Endometrium (tissue), 2 donors: ENCODE measurements around the gene PLPPR1.

ENCODE experiments used
- FAIRE-seq: peaks from 2 replicates; lab custom pipeline; 2012; peaks lifted over from hg19 to GRCh38; lab: Jason Lieb, UNC
- donor health status: control.
- donor health status: control.

Gene PLPPR1

DNA sequence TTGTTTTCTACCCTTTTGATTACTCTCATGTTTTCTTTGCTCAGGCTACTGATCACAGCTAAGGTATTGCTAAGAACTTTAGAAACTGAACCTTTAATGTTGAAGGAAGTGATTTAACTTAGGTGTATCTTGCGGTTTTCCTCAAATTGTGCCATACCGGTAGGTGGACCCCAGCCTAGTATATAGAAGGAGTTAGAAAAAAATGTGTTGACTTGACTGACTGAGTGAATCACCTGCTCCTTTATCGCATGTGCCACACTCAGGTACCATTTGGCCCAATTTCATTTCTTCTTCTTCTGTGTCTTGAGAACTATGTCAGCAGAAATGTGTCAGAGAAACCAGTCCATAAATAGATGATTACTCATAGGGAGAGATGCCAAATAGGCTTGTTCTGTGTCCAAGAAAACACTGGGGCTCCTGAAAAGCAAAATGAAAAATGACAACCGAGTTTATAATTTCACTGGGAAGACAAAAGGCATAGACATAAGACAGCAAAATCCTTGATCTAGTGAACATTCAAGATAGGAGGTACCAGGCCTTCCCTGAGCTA, 19.4 kb downstream of the PLPPR1 start:
- no peak for FAIRE-seq

DNA sequence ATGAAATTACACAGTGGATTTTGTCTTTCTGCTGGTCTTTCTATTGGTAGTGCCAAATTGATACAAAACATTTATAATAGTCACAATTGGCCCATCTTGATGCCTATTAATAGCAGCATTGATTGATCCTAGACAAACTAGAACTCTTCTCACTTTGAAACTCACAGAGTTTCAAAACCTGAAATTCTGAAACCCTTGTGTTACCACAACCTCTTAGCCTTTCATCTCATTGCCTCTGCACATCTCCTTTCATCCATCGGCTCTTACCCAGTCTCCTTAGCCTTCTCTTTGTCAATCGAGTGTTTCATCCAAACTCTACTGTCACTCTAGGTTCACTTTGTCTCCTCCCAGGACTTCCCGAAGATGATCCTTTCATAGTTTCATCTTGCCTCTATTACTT, 22.1 kb downstream of the PLPPR1 start:
- no peak for FAIRE-seq

DNA sequence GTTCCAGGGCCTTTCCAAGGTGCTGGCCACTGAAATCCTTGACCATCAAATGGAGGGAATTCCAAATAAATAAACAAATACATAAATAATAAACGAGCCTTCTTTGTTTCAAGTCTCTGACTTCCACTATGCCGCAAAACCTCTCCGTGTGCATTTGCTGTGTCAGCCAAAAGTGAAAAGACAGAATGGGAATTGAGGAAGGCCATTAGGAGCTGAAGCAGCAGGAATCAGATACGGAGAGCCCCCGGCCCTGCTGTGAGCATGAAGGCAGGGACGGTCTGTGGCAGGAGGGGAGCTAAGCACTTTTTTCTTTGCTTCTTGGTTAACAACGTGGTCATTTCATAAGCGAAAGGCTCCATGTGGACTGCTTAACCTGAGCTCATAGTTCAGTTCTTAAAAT, 26.1 kb downstream of the PLPPR1 start:
- no peak for FAIRE-seq

DNA sequence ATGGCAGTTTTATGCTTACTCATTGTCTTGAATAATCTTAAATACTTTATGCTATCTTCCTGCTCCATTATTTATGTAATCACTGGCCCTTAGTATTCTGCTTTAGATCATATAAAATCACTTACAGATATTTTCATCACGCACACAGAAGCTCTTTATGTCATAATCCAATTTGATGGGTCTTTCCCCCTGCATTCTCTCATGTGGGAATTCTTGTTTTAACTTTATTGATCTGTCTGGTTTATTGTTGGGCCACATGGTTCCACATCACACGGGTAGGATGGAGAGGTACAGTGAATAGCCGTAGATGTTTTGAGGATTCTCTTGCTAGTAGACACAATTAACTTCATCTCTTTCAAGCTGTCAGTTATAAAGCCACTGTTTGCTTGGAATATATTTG, 27.0 kb downstream of the PLPPR1 start:
- FAIRE-seq: no peak

DNA sequence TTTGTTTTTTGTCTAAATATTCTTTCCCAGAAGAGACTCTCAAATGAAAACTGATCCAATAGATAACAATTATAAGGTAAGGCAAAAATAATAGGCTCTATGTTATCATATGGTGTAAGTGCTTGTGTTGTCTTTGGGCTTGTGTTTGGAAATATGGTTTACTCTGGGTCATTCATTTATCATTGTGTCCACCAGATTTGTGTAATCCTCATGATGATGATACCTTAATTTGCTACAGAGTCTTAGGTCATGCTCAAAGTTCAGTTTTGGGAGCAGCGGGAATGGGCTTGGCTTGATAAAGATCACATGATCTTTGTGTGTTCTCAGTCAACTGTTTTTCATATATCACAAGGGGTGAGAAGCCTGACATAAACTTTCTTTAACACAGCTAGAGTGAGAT, 34.2 kb downstream of the PLPPR1 start:
- no peak for FAIRE-seq

DNA sequence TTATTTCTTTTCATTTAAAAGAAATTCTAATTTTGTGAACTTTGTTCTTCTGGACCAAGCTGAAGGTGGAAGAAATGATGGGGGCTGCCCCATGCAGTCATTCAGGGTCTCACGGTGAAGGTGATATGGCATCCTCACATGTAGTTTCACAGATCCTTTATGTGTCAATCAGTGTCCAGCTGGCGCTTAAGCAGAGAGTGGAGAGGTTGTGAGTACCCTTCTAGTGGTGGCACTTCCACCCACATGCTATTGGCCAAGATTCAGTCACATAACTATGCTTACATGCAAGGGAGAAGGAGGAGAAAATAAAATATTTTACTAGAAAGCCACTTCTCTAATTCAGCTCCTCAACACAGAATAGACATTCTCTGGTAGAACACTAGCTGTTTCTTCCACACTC, 34.7 kb downstream of the PLPPR1 start:
- no peak for FAIRE-seq

DNA sequence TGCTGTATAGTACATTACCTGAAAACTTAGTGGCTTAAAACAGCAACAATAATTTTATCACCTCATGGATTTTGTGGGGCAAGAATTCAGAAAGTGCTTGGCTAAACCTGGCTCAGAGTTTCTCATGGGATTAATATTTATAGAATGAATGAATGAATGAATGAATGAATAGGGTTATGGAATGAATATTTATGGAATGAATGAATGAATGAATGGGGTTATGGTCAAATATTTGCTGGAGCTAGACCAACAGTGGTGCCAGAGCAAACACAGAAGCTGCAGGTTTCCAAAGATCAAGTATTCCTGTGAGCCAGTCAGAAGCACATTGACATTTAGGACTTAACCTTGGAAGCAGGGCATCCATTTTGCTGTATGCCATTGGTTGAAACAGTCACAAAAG, 35.7 kb downstream of the PLPPR1 start:
- no peak for FAIRE-seq

DNA sequence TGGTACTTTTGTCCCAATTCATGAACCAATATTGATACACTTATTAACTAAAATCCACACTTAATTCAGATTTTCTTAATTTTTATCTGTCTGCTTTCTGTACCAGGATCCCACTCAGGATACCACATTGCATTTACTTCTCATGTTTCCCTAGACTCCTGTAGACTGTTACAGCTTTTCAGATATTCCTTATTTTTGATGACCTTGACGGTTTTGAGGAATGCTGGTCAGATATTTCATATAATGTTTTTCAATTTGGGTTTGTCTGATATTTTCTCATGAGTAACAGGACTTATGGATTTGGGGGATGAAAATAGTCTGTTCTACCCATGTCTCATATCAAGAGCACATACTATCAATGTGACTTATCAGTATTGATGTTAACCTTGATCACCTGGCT, 37.4 kb downstream of the PLPPR1 start:
- no peak for FAIRE-seq

DNA sequence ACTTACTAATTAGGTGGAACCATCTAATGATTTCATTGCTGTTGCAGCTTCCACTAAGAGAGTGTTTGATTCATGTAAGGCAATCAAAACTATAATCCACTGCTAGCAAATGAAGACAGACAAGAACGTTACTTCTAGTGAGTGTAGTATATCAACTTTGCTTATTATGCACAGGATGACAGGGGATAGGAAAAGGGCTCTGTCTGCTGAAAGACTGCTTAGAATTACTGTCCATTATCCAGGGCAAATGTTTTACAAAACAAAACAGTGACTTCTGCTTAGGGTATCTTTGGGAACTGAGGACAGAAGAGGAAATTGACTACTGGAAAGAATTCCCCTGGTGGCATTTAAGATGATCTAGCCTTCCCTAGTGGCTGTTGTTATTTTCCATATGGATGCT, 40.2 kb downstream of the PLPPR1 start:
- FAIRE-seq: no peak

DNA sequence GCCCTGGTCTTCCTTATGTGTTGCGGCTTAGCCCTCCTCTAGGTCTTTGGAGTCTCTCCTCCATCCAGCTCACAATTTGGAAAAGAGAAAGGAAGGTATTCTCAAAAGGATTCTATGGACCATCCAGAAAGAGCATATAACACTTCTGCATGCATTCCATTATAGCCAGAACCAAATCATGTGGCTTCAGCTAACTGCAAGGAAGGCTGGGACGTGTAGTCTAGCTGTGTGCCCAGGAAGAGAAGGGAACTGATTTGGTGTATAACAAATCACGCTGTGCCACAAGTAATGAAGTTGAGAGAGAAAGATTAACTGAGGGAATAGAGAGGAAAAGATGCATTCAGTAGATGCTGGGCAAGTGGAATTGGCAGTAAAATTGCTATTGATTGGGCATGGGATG, 43.7 kb downstream of the PLPPR1 start:
- FAIRE-seq: no peak

DNA sequence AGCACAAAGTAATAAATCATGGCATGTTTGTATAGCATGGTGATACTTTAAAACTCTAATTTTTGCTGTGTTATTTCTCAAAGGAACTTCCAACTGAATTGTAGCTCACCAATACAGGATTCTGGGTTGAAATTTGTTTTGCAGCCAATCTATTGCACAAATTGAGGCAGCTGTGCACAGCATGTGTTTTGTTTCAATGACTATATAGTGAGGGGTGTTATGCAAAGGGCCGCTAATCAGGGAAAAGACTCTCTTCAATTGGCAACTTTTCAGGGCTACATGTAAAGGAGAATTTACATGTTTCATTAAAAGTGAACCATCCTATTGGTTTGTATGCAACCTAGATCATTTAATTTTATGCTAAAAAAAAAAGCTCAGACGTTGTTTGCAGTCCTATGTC, 44.6 kb downstream of the PLPPR1 start:
- no peak for FAIRE-seq

DNA sequence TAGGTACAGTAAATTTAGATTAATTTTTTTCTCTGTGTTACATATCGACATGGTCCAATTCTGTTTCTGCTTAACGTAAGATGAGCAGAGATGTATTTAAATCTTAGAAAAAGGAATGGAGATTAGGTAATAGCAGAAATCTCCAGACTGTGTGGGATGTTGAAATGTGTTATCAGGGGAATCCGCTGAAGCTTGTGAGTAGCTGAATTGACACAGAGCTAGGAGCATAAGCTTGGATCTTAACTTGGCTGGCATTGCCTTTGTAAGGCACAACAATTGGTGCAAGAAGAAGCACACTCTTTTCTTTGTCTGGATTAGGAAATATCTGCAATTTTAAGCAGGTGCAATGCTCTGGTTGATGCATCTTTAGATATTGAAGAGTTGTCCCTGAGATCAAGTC, 53.1 kb downstream of the PLPPR1 start:
- FAIRE-seq: no peak

DNA sequence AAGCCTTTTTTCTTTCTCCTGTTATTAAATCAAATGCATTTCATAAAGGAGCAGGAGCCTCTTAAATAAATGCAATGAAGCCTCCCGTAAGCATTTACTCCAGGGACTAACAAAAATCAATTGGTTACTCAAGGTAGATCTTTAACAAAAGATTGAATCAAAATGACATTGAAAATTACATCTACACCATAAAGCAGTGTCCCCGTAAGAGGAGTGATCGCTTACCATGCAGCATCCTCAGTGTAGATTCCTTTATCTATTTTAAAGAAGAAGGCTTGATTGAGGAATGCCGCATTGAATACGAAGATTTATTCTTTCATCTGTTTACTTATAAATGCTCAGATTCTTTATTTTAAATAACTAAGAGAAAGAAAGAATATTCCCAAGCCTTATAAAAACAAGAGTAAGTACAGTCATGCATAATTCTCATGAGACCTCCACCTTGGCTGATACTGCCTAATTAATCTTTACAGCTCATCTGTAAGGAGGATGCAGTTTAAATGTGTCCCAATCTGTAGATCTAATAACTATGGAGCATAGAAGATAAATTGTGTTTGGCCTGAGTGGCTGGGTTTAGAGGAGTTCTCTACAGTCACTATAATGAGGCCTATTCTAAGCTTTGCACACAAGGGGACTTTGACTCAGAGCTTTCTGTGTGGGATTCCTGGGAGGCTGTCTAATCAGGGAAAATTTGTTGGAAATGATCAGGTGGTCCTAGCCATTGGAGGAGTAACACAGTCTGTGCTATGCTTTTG, 55.1 kb downstream of the PLPPR1 start:
- FAIRE-seq: no peak

DNA sequence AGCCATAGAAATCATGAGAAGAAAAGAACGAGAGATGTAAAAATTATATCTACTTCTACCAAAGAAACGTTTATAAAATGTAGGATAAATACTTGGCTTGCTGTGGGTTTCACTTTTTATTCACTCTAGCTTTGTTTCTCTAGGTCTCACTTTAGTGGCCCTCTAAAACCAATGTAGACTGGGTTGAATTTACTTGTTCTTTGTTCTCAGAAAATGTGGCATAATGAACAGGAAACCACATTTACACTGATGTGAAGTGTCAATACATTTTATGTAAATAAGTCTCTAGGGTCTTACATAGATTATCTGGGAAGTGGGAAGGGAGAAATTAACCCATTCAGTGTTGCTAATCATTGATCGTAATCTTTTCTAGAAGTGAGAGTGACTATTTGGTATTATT, 58.9 kb downstream of the PLPPR1 start:
- no peak for FAIRE-seq

DNA sequence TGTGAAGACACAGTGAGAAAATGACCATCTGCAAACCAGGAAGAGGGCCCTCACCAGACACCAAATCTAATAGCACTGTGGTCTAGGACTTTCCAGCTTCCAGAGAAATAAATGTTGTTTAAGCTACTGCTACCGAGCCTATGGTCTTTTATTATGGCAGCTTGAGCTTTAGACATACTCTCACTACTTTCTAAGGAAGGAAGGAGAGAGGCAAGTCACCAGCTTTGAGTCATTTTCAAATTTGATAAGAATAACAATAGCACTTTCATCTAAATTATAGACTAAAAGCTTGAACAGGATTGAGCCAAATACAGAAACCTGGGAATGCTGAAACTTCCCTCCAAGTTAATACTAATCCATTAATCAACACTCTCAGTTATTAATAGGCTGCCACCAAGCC, 64.4 kb downstream of the PLPPR1 start:
- no peak for FAIRE-seq

DNA sequence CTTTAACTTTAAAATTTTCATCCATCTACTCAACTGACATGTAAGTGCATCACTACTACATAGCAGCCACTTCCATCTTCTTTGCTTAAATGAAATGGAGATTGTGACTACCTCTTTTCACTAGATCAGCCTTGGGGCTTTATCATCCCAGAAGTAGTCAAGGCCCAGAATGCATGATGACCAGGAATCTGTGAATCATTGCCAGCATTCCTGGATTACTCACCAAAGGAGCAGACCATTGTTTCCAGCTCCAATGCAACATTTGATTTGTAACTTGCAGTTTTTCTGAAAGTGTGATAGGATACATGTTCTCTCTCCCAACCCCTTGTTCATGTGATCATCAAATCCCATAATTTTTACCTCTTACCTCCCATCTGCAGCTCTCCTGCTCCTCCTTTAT, 65.1 kb downstream of the PLPPR1 start:
- no peak for FAIRE-seq

DNA sequence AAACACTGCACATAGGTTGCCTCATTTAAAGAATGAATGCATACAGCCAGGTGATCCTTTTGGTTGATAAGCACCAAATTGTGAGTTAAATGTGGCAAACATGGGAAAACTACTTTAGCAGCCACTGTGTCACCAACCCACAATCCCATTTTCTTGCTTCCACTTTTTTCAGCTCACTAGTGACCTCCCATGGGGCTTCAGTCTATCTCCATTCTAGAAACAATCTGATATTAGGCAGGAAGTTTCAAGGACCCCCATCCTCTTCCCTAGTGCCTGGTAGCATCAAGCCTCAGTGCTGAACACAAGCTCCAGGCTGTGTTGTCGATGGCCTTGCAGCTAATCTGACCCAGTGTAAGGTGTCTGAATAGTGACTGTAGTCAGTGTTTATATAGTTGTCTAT, 66.2 kb downstream of the PLPPR1 start:
- FAIRE-seq: no peak

DNA sequence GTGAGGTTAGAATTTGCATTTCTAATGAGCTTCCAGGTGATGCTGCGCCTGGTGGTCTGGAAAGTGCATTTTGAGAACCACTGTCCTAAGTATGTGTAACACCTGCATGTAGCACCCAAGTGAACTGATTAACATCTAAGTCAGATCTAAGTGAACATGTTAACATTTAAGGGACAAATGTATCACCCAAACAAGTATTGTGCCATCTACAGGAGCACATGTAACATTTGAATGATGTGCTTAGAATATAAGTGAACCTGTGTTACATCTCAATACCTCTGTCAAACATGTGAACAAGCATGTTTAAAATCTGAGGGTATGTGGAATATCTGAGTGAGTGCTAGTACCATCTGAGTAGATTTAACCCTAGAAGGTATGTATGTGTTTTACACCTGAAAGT, 68.7 kb downstream of the PLPPR1 start:
- FAIRE-seq: no peak

DNA sequence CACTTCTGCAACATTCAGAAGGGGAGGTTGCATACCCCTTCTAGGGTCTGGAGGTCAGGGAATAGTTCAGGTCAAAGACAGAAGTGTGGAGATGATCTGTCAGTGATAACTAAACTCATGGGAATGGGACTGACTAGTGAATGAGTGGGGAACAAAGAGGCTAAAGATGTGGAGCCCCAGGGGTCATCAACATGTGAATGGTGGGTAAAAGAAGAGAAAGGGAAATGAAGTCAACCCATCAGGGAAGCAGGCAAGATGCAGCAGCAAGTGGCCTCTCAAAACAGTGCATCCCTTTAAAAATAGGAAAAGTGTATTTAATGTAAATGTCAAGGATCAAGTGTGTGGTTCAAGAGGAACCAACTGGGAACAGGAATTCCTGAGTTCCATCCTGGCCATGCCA, 69.9 kb downstream of the PLPPR1 start:
- no peak for FAIRE-seq

DNA sequence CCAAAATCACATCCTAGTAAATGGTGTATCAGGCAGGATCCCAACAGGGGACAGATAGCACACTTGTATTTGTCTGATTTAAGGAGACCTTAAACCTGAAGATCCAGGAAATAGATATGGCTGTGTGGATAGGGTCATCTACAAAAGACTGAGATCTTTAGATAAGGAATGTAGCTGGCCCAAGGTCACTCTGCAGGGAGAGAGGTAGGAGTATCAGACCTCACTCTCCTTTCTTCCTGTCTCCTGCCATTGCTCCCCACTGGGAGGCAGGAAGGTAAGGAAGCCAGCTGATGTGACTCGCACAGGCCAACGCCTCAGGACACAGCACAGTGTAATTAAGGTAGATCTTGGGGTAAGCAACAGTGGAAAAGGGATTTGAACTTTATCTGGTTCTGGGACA, 85.8 kb downstream of the PLPPR1 start:
- FAIRE-seq: no peak

DNA sequence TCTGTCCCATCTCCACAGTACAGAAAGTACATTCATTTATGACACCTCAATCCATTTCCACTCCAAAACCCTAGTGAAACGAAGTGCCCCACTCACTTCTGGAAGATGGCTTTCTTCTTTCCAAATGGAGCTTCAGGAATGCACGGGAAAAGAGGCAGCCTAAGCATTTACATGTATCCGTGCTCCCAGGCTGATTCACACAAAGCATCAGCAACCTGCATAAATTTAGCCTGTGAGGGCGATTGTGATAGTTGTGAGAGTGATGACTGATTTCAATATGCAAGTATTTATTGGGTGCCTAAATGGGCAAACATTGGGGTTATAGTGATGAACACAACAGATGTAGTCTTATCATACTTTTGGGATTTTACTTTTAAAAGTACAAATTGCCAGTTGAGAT, 86.6 kb downstream of the PLPPR1 start:
- no peak for FAIRE-seq

DNA sequence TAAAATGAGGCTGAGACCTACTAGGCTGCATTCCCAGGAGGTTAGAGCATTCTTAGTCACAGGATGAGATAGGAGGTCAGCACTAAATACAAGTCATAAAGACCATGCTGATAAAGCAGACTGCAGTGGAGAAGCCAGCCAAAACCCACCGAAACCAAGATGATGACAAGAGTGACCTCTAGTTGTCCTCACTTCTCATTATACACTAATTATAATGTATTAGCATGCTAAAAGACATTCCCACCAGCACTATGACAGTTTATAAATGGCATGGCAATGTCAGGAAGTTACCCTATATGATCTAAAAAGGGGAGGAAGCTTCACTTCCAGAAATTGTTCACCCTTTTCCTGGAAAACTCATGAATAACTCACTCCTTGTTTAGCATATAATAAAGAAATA, 88.6 kb downstream of the PLPPR1 start:
- no peak for FAIRE-seq

DNA sequence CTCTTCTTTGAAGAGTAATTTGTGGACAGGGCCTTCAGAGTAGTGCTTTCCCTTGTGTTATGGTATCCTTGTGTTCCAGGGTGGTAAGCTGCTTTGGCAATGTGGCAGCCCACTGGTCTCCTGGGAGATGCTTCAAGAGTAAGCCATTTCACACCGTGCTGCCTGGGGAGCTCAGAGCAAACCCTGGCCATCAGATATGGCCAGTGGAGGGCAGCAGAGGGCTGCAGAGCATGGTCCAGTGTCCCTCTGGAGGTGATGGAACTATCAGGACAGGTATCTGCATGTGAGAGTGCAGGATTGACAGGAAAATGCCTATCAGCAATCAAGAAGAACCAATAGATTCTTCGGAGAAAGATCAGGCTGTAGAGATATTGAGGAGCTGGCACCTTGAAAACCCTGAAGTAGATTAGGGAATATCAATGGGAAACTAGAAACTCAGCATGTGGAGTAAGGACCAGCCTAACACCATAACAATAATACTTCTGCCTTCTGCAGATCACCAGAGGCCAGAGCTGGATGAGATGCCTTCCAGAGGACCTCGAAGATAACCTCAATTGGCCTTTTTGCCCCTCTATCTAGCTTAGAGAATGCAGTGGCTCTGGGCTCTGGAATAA, 90.8 kb downstream of the PLPPR1 start:
- no peak for FAIRE-seq

DNA sequence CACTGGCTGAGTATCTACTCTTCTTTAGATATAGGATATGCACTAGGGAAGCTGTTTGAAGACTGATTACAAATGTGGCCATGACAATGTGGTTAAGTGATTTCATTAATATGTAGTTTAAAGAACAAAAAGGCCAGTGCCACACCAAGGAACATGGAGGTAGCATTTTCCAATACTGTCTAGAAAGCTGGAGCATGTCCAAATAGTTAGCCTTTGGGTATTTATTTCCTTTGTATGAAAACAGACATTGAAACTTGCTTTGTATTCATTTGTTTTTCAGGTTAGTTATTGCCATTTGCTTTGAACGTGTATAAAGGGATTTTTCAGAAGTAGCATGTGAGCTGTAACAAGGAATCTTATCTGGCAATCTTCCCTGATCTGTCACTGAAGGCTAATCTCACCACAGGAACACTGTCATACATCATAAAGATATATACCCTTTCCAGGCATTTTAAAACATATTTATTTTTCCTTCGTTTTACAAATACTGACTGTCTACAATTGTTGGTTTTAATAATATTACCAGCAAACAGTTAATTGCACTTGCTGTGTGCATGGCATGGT, 93.4 kb downstream of the PLPPR1 start:
- no peak for FAIRE-seq
